Gastrocnemius medialis (tissue), 4 donors: ENCODE results near the gene LEMD2. TPM values are rescaled to one million over a fixed set of nuclear protein-coding genes. Genes with fewer than 3 reads are reported as not detected.

Experiments
- ATAC-seq, 2 donors: fragments of 150-250 bp; one replicate each; pipeline ENCODE4 v1.9.1; 2016
- DNase-seq, 2 donors: peaks; one replicate each; pipeline ENCODE4 v3.0.0-alpha.2; 2019
- H3K27ac ChIP-seq, 4 donors: fragments of 200-600 bp; sonication (generic); 1 replicate in 1 of 4; 2 replicates in 3 of 4; pipeline ENCODE4 v1.5.1; 2016 to 2018; ENCODE audit warnings: mild to moderate bottlenecking in 2 of 4, moderate library complexity in 1 of 4
- H3K27me3 ChIP-seq, 3 donors: fragments of 200-600 bp; sonication (generic) in 2 of 3; 1 replicate in 1 of 3; 2 replicates in 2 of 3; pipeline versions ENCODE4 v1.5.1 to v1.6.0; 2016 to 2019; ENCODE audit warnings: mild to moderate bottlenecking in 1 of 3, moderate library complexity in 1 of 3
- H3K36me3 ChIP-seq, 2 donors: fragments of 200-600 bp; sonication (generic) in 1 of 2; one replicate each; pipeline ENCODE4 v1.5.1; 2017 to 2018
- H3K4me1 ChIP-seq, 2 donors: fragments of 200-600 bp; sonication (generic) in 1 of 2; one replicate each; pipeline ENCODE4 v1.5.1; 2016 to 2017; ENCODE audit warnings: mild to moderate bottlenecking in 2 of 2
- H3K4me3 ChIP-seq, 4 donors: fragments of 200-600 bp; sonication (generic) in 3 of 4; 1 replicate in 1 of 4; 2 replicates in 3 of 4; pipeline ENCODE4 v1.5.1; 2016 to 2019; ENCODE audit warnings: mild to moderate bottlenecking in 2 of 4
- H3K9me3 ChIP-seq, 3 donors: fragments of 200-600 bp; sonication (generic) in 2 of 3; 1 replicate in 1 of 3; 2 replicates in 2 of 3; pipeline ENCODE4 v1.5.1; 2016 to 2019
- POLR2A ChIP-seq, 2 donors: fragments of 450-650 bp; IDR thresholded peaks; one replicate each; pipeline ENCODE4 v1.6.1; 2017; ENCODE audit warnings: antibody characterized with exemption in 2 of 2, mild to moderate bottlenecking in 2 of 2, moderate library complexity in 2 of 2
- in situ Hi-C, 4 donors: fragments of 200-750 bp; cut with MboI; loops; one replicate each; pipeline versions ENCODE4 v1.15.0 to v1.8.0; 2017; ENCODE audit warnings: low sequenced_read_pairs in 4 of 4
- intact Hi-C: fragments of 100-400 bp; cut with DNase I; formaldehyde crosslinking; loops from one replicate; pipeline ENCODE4 v1.15.1; 2023; ENCODE audit warnings: low total_unique reads
- total RNA-seq, 4 donors: library from RNA; depleted of rRNA; stranded (reverse); fragments of >200 nt; gene quantifications; one replicate each; pipeline versions ENCODE4 v1.1.0 to v1.2.3, GENCODE V29; 2016
- TF ChIP-seq, protein P1 (sequence below), 5 experiments: fragments of 450-650 bp in 3 of 5; fragments of 200-600 bp in 2 of 5; sonication (generic) in 2 of 5; IDR thresholded peaks in 4 of 5; conservative IDR thresholded peaks in 1 of 5; 1 replicate in 4 of 5; 2 replicates in 1 of 5; pipeline ENCODE4 v1.5.1; 2016 to 2019; ENCODE audit warnings: antibody characterized with exemption in 5 of 5, mild to moderate bottlenecking in 3 of 5, moderate library complexity in 3 of 5

LEMD2 gene
- total RNA-seq, 4 donors from 2014 or later = 34.1 to 39.1 (median 38.1) TPM

DNA sequence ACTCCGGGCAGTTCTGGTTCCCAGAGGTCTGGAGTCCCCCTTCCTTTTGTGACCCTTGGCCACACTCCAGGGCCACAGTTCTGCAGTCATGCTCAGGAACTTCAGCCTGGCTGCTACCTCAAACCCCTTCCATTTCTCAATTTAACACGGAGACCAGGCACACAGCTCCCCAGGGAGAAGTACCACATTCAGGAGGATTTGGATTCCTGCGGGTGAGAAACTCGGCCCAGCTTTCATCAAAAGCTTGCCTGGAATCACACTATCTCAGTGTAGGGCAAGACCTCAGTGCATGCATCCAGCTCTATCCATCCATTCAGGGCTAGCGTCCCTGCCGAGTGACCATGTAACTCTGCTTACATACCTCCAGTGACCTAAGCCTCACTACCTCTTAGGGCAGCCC is 25.4 kb downstream of the LEMD2 start:
- no peak for TF ChIP-seq POLR2A (IDR thresholded peaks at IDR 0.05)
- TF ChIP-seq, protein P1, sequence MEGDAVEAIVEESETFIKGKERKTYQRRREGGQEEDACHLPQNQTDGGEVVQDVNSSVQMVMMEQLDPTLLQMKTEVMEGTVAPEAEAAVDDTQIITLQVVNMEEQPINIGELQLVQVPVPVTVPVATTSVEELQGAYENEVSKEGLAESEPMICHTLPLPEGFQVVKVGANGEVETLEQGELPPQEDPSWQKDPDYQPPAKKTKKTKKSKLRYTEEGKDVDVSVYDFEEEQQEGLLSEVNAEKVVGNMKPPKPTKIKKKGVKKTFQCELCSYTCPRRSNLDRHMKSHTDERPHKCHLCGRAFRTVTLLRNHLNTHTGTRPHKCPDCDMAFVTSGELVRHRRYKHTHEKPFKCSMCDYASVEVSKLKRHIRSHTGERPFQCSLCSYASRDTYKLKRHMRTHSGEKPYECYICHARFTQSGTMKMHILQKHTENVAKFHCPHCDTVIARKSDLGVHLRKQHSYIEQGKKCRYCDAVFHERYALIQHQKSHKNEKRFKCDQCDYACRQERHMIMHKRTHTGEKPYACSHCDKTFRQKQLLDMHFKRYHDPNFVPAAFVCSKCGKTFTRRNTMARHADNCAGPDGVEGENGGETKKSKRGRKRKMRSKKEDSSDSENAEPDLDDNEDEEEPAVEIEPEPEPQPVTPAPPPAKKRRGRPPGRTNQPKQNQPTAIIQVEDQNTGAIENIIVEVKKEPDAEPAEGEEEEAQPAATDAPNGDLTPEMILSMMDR (IDR thresholded peaks at IDR 0.05 in 4 of 5, conservative IDR thresholded peaks at IDR 0.05 in 1 of 5) = no peak
- no peak for DNase-seq
- Histone ChIP-seq H3K4me3 (no peak overlapping the region), H3K9me3 (no peaks in the 10 kb centered on the region), H3K27me3 (no peaks in the 10 kb centered on the region), H3K4me1 (peaks cover 24 to 30% of the 10 kb centered on the region in 2 donors), H3K27ac (peak overlapping the region in 1 of 4 donors; percentile 93), H3K36me3 (no peaks in the 10 kb centered on the region)
- no peak for ATAC-seq
- intact Hi-C loops = no loop called here
- in situ Hi-C loops = loop anchor here in 3 of 4 donors (5.0 to 25.0 kb wide), 4 partner anchors 46 to 399 kb away; partner anchors contain the start of genes BAK1 (in 2 of the 3) and UQCC2 (in 1 of the 3)

DNA sequence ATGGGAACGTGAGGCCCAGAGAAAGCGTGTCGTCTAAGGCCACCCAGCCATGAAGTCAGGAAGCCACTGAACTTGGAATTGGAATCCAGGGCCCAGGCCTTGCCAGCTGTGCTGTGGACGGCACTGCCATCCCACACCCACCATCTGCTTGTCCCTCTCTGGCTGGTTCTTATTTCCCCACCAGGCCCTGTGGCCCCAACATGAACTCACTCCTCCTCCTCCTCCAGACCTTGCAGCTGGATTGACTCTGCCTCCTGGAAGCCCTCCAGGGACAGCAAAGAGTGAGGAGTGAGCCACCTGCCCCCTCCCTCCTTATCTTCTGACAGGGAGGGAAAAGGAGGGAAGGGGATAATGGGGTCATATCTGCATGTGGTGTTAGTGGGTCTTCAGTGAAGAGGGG is 26.2 kb downstream of the LEMD2 start:
- H3K4me3 ChIP-seq = no peak overlapping the region
- TF ChIP-seq POLR2A (IDR thresholded peaks at IDR 0.05) = no peak
- TF ChIP-seq, protein P1 (IDR thresholded peaks at IDR 0.05 in 4 of 5, conservative IDR thresholded peaks at IDR 0.05 in 1 of 5) = no peak
- peaks cover 24 to 26% of the 10 kb centered on the region in 2 donors for H3K4me1 ChIP-seq
- peak overlapping the region; percentile 85 to 93 (median 90) for H3K27ac ChIP-seq
- DNase-seq (peak in 1 of 2 donors; percentile 49), ATAC-seq (no peak)
- in situ Hi-C loops (loop anchor here in 3 of 4 donors (5.0 to 25.0 kb wide), 4 partner anchors 45 to 400 kb away; partner anchors contain the start of genes BAK1 (in 2 of the 3) and UQCC2 (in 1 of the 3)), intact Hi-C loops (loop anchor here (1.0 kb wide), 2 partner anchors 18 to 51 kb away; partner anchors contain the start of gene UQCC2)
- no peaks in the 10 kb centered on the region for H3K36me3 ChIP-seq
- no peaks in the 10 kb centered on the region for H3K27me3 ChIP-seq
- no peaks in the 10 kb centered on the region for H3K9me3 ChIP-seq

DNA sequence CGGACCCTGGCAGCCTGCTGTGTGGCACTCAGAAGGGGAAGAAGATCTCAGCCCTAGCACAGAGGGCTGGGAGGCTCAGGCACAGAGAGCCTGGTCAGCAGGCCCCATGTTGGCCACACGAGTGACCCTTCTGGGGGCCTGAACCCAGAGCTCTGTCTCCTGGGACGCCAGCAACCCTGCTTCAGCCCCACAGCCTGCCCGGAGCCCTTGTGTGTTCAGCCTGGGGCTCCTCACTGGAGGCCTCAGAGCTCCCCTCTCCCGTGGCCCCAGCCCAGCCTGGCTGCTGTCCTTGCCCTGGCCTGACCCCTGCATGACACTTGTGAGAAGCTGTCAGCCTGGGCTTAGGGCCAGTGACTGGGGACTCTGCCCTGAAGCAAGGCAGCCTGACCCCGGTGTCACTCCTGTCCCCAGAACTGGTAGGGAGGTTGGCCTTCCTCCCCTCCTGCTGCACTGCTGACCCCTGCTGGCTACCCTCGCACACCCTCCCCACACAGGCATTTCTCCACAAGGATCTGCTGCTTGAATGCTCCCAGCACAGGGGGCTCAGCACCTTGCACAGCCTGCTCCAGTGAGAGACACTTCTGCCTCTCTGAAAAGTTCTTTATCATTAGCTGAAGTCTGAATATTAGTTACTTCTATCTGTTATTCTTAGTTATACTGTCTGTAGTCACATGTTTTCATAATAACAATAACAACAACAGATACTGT is 26.9 kb downstream of the LEMD2 start:
- H3K4me3 ChIP-seq = peak overlapping the region in 3 of 4 donors; percentile 27 to 37 (median 34)
- TF ChIP-seq, protein P1 (IDR thresholded peaks at IDR 0.05 in 4 of 5, conservative IDR thresholded peaks at IDR 0.05 in 1 of 5) = peak; percentile 73 to 85 (median 85)
- peak; percentile 31 to 46 for TF ChIP-seq POLR2A (IDR thresholded peaks at IDR 0.05)
- H3K36me3 ChIP-seq = no peaks in the 10 kb centered on the region
- in situ Hi-C loops (loop anchor here in 3 of 4 donors (5.0 to 25.0 kb wide), 4 partner anchors 45 to 400 kb away; partner anchors contain the start of genes BAK1 (in 2 of the 3) and UQCC2 (in 1 of the 3)), intact Hi-C loops (loop anchor here (1.0 kb wide), 2 partner anchors 18 to 51 kb away; partner anchors contain the start of gene UQCC2)
- no peaks in the 10 kb centered on the region for H3K9me3 ChIP-seq
- no peaks in the 10 kb centered on the region for H3K27me3 ChIP-seq
- peak overlapping the region; percentile 85 to 93 (median 90) for H3K27ac ChIP-seq
- ATAC-seq (peak; percentile 91 to 95), DNase-seq (peak; percentile 84 to 98)
- peaks cover 24 to 26% of the 10 kb centered on the region in 2 donors for H3K4me1 ChIP-seq

DNA sequence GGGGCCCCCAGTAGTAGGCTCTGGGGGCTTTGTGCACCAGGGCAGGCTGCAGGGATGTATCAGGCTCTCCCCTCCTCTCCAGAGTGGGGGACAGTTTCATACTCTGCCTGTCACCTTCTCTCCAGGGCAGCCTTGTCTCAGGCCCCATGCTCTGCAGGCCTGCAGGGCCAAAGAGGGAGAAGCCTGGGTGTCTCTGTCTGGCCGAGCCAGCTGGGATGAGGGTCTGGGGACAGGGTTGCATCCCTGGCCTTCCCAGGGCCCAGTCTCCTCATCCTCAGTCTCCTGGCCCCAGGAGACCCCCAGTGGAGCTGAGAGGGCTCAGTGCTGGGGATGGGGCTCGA is 27.4 kb downstream of the LEMD2 start:
- Histone ChIP-seq H3K4me1 (peaks cover 24 to 26% of the 10 kb centered on the region in 2 donors), H3K27ac (peak overlapping the region; percentile 85 to 93 (median 90)), H3K4me3 (peak overlapping the region in 3 of 4 donors; percentile 27 to 37 (median 34)), H3K36me3 (no peaks in the 10 kb centered on the region), H3K27me3 (no peaks in the 10 kb centered on the region), H3K9me3 (no peaks in the 10 kb centered on the region)
- peak; percentile 8 to 13 for ATAC-seq
- in situ Hi-C loops (loop anchor here in 3 of 4 donors (5.0 to 25.0 kb wide), 4 partner anchors 44 to 401 kb away; partner anchors contain the start of genes BAK1 (in 2 of the 3) and UQCC2 (in 1 of the 3)), intact Hi-C loops (no loop called here)
- no peak for TF ChIP-seq POLR2A (IDR thresholded peaks at IDR 0.05)
- TF ChIP-seq, protein P1 (IDR thresholded peaks at IDR 0.05 in 4 of 5, conservative IDR thresholded peaks at IDR 0.05 in 1 of 5) = no peak
- DNase-seq = no peak
